ENCODE measurements around the gene RASL11B.

Gene RASL11B

DNA sequence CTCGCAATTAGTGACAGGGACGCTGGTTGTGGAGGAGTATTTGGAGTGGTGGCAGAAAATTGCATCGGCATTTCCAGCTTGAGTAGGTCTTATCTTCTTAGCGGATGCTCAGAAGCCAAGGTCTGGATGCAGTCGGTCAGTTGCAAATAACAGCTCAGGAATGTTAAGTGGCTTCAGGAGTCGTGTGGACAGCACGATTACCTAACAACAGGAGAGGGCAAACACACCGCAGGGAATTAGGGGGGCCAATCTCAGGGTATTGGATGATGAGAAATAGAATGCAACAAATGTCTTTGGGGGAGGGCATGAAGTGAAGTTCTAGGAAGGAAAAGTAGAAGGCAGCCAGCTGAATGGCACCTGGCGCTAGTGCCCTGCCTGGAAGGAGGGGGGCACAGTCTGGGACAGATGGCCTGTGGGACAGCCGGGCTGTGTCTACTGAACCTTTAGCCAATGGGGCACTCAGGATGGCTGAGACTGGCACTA lies 11.8 kb downstream of the RASL11B start:
- no peak for DNase-seq (ENCODE audit: low read depth in 2 of 2)

DNA sequence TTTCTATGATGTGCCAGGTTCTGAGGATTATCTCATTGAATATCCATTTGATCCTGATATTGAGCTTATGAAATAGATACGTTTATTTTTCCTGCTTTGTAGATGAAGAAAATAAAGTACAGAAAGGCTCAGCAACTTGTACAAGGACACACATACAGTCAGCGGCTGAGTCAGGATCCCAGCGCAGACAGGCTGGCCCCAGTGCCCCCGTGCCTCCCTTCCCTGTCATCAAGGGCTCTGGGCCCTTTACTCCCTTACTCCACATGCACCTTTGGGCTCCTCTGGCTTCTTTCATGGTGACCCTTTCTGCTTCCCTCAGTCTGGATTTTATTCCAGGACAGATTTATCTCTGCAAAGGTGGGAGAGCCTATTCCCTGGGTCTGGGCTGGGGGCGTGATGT lies 12.8 kb downstream of the RASL11B start:
- DNase-seq (ENCODE audit: low read depth in 2 of 2): no peak

DNA sequence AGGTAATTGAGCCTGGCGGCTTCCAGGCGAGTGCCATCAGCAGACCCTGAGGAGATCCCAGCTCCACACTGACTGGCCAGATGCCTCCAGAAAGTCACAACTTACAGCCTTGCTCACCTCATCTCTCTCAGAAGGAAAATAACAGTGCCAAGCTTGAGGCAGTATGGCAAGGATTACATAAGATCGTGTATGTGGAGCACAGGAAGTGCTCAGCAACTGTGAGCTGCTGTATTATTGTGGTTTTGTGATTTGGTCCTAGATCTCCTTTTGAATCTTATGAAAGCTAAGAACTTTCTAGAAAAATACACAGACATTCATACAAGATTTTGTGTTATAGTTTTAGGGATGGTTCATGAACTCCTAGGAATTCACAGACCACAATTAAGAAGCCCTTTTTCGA lies 14.0 kb downstream of the RASL11B start:
- DNase-seq (ENCODE audit: low read depth in 2 of 2): no peak

DNA sequence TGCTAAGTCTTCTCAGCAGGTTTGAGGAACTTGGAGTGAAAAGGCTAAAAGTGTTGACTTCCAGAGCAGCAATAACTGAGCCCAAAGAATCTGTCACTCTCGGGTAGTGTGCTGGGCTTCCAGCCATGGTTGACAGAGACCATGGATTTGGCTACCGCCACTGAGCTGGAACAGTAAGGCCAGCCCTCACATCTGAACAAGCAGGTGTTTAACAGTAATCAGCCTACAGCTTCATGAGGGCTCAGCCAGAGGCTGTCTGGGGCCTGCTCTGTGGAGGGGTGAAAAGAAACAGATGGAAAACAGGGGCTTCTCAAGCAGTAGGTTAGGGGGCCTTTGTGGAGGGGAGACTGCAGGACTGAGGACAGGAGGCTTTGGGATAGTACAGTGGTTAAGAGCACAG lies 14.9 kb downstream of the RASL11B start:
- no peak for DNase-seq (ENCODE audit: low read depth in 2 of 2)

DNA sequence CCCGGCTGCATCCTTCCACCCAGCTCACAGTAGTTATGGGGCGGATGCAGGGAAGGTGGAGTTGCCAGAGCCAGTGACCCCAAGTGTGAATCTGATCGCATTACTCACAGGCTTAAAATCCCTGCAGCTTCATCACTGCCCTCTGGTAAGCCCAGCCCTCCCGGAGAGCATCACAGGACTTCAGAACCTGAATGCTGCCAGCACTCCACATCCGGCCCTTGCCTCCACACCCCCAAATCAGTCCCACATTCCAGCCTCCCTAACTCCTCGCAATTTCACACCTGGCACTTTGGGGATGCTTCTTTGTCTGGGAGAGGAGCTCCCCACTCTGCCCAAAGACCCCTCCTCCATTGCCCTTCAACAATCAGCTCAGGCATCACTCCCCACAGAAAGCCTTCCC lies 15.6 kb downstream of the RASL11B start:
- DNase-seq (ENCODE audit: low read depth in 2 of 2): no peak

DNA sequence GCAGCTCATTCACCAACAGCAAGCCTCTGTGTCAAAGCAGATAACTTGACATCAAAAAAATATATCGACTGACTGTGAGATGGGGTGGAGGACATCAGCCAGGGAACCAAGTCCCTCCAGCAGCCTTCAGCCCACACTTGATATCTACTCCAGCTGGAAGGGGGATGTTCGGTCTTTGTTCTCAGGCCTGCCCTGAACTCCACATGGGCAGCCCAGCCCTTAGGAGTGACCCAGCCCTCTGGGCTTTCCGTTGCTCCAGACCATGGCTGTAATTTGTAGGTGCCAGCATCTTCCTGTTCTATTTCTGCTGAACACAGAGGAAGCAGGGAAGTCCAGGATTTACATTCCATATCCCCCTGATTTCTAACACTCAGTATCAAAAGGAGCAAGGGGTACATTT lies 17.4 kb downstream of the RASL11B start:
- no peak for DNase-seq (ENCODE audit: low read depth in 2 of 2)

DNA sequence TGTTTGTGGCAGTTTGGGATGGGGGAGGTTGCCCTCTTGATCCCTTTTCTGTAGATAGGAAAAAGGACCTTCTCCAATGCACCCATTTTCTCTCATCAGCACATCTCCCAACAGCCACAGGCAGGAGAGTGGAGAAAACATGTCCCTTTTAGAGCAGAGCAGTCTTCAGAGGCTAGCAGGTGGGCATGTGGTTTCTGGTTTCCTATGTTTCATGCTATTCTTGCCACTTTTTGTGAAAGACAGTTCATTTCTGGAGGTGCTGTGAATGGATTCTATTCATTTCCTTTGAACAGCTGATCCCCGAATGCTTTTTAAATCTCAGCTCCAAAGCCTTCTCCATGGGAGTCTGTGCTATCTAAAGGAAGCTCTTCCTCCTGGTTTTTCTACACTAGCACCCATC lies 18.9 kb downstream of the RASL11B start:
- no peak for DNase-seq (ENCODE audit: low read depth in 2 of 2)

DNA sequence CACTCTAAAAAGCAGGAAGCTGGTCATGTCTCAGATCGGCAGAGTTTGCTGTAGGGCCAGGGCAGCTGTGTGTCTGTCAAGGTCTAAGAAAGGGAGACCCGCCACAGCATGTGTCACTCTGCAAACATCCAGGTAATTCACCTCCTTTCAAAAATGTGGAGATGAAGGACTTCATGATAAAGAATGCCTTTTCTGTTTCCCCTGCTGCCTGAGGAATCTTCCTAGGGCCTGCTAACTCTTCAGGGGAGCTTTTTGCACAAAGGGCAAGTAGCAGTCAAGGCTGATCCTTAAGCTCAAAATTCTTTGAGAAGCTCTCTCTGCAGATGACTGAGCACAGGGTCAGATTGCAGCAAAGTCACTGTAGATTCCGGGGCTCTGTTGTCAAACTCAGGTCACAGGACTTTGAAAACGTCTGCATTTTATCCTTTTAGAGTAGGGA lies 21.1 kb downstream of the RASL11B start:
- DNase-seq (ENCODE audit: low read depth in 2 of 2): no peak

DNA sequence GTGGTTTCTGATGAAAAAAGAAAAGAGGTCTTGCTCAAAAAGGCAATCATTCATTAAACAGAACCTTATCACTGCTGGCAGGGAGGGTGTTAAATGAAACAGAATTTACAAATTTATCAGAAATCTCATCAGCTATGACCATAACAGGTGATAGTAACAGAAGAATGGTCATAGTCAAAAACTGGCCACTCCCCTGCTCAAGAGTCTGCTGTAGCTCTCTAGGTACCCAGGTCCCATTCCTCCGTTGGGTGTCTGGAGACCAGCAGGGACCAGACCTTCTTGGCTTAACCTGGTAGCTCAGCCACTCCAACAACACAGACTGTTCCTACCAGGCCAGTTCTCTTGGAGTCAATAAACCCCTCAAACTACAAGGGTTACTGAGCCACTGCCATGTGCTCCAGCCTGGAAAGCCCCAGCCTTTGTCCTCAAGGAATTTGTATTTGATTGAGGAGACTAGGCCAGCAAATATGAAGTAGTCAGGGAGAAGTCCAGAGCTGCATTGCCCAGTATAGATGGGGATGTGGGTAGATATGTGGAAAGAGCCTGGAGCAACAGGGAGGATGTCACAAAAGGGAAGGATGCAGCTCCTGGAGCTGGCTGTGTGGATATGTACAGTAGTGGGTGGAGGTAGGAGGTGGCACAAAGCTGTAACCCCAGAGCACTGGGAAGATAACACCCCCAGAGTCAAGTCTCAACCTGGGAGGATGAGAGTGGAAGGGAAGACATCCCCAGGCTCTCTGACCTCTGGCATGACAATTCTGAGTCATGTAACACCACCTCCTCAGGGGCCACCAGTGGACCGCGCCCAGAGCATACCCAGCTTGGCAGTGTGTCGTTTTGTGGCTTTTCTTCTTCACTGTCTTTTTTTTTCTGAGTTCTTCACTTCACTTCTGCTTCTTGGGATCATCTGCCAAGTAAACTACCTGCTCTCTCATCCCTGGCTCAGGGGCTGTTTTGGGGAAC lies 21.9 kb downstream of the RASL11B start:
- DNase-seq (ENCODE audit: low read depth in 2 of 2): no peak

DNA sequence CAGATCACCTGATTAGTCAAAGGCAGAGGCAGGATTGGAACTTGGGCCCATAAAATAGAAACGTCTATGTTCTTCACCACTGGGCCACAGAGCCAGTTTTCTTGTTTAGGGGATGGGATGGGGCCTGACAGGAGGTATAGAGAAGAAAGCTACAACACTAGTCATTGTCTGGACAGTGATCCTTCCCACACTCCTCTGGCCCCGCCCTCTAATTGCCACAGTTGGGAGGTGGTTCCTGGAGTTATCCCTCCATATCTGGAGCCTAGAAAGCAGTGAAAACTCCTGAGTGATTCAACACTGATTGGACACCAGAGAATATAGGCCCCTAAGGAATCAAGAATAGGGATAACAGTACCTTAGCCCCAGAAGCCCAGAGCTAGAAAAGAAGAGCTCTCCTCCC lies 22.9 kb downstream of the RASL11B start:
- no peak for DNase-seq (ENCODE audit: low read depth in 2 of 2)

DNA sequence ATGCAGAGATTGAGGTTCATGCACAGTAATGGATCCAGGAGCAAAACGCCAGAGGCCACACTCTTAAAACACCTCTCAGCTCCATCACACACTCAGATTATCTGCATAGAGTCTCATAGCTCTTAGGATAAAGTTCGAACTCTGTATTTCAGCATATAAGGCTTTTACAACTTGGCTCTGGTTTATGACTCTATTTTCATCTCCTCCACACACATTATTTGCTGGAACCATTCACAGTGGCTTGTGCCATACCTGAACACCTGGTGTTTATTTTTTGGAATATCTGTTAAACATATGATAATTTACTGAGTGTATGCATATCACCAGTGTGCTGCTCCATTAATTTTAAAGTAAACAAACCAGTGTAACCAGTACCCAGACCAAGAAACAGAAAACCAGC lies 27.2 kb downstream of the RASL11B start:
- no peak for DNase-seq (ENCODE audit: low read depth in 2 of 2)

DNA sequence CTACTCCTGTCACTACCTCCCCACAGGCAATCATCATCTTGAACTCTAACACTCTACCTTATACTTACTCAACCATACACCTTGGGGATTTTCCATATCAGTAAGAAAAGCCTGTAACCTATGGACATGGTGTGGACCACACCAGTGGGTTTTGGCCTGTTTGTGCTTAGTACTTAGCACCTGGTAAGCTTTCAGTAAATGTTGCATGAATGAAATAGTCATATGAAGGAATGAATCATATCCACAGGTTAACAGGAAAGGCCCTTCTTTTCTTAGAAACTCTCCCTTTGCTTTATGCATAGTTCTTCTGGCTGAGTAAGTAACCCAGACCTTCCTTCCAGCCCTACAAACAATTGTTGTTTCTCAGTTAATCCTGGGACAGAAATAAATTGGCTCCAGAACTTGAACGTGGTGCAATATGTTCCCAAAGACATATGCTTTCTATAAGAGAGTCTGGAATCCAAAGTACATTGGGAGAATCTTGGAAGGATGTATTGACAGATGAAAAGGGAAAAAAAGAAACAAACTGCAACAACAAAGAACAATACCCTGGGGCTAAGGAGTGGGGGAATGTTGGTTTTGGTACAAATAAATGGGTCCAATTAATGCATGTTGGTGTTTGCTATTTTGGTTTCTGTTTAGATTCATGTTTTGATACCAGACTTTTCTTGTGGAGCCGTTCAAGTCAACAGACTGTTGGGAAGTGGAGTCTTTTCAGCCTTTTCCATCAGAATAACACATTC lies 27.8 kb downstream of the RASL11B start:
- DNase-seq (ENCODE audit: low read depth in 2 of 2): no peak

DNA sequence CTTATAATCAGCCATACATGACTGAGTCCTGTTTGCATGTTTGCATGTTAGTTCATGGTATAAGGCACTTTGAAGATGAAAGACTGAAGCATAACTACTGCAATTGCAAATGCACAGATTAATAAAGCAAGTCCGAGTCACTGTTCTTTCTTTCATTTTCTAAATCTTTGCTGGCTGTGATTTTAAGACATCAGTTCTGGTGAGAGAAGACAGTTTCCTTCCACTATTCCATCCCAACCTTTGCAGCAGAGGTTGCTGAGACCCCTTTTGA lies 28.3 kb downstream of the RASL11B start:
- DNase-seq (ENCODE audit: low read depth in 2 of 2): no peak

DNA sequence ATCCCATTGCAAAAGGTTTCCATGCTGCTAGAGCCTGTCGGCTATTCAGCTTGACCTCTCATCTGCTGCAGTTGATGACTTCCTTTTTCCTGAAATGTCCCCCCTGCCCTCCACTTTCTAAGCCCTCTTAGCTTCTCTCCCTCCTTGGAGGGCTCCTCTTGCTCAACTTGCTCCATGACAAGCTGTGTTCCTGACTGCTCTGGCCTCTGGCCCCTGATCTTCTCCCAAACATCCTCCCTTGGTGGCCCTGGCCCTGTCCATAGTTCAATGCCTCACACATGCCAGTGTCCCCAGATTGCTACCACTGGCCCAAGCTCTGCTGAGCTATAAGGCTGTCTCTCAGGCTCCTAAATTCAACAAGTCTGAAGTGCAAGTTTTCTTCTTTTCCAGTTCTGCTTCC lies 29.6 kb downstream of the RASL11B start:
- no peak for DNase-seq (ENCODE audit: low read depth in 2 of 2)

DNA sequence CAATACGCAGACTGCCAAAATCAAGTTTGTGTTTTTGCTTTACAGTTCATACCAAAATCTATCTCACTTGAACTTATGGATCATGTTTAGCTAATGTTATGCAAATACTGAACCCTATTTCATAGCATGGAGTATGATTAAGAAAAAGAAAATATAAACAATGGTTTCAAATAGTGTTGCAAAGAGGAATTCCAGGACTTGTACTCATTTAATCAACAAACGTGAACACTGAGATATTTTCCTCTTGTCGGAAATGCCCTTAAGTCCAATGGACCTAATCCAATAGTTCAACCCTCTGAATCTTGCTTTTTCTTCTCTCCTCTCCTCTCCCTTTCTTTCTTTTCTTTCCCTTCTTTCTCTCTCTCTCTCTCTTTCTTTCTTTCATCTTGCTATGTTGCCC lies 30.8 kb downstream of the RASL11B start:
- no peak for DNase-seq (ENCODE audit: low read depth in 2 of 2)

DNA sequence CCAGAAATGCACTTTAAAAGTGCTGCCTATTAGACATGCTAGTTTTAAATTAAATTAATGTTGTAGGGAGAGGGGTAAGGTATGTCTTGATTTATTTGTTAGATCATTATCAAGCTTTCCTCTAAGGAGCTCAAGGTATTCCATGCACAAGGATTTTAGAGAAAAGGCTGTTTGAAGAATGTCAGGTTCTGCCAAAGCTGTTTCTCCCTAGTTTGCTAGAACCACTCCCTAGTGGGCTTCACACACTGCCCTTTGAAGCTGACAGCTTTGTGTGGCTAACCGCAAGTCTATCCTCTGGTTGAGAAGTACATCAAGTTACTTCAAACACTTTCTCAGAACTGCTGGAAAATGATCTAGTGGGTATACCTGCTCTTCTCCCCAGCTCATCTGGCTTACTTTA lies 32.3 kb downstream of the RASL11B start:
- DNase-seq (ENCODE audit: low read depth in 2 of 2): no peak

DNA sequence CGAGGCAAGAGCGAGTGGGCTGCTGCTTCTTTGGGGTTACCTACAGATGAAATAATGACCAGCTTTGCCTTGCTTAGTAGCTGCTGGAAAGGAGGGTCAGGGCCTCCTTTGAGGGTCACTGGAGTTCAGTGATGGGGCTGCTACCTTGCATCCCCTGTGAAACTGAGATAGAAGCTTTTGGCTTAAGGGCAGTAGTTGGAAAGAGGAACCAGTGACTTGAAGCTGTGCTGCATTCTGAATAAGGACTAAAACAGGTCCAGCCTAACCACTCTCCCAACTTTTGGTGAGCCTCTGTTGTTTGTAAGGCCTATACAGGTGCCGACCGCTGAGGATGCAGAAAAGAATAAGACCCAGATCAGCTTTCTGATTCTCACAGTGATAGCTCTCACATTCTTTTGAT lies 41.2 kb downstream of the RASL11B start:
- no peak for DNase-seq (ENCODE audit: low read depth in 2 of 2)

DNA sequence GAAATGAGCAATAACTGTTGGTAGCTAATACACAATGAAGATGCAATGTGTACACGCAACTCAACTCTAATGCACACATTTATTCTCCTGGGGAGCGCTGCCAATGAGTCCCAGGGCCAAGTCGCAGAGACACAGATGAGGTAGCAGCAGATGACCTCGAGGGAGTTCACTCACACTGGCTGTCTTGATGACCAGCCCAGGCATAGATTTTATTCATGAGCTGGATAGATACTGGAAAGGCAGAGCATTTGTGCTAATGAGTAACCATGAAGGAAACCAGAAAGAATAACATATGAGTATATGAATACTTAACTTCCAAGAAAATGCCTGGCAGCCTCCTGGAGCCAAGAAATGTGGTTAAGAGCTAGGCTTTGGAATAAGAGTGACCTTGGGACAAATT lies 42.3 kb downstream of the RASL11B start:
- no peak for DNase-seq (ENCODE audit: low read depth in 2 of 2)

DNA sequence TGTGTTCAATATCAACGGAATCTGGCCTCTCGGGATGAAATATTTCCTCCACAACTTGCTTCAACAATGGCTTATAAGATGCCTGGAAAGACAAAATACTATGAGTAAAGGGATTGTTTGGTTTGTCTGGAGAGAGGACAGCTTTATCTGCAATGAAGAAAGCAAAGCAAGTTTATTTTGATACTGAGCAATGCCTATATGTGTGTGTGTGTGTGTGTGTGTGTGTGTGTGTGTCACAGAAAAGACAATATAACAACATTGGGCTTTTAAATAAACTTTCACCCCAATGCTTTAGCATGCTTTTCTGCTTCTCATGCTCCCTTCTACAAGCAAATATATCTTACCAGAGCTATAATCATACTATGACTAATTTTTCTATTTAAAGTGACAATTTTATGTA lies 45.4 kb downstream of the RASL11B start:
- DNase-seq (ENCODE audit: low read depth in 2 of 2): no peak

DNA sequence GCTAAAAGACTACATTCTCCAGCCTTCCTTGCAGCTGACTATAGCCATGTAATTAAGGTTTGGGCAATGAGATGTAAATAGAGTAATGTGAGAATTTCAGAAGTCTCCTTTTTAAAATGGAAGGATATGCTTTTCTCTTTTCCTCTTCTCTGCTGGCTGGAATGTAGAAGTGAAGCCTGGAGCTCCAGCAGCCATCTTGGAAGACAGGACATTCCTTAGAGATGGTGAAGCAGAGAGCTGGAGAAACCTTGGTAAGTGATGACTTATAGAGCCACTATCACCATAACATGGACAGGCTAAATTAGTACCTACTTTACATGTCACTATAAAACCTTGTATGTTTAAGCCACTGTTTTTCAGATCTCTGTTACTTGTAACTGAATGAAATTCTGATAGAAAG lies 48.0 kb downstream of the RASL11B start:
- DNase-seq (ENCODE audit: low read depth in 2 of 2): no peak

DNA sequence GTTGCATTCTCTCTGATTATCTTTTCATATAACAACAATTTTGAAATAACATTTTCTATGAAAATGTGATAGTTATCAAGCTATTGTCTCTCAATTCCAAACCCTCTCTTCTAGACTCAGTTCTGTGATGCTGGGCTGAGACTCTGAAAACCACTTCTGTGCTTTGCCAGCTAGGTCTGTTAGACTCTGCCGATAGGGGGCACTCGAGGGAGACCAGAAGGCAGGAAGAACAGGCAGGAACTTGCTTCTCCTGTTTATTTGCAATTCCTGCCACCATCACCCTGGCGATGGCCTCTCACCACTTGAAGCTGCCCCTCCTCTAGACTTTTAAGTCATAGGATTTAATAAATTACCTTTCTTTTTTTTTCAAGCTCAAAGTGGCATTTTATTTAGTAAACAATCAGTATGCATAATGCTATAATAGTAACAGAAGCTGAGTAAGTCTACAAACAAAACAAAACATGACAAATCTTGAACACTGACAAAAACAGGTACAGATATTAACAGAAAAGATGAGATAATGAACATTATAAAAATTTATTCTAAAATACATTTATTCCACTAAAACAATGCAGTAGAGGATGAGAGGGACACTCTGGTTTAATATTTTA lies 49.7 kb downstream of the RASL11B start:
- peak; percentile 17 to 33 for DNase-seq (ENCODE audit: low read depth in 2 of 2)

DNA sequence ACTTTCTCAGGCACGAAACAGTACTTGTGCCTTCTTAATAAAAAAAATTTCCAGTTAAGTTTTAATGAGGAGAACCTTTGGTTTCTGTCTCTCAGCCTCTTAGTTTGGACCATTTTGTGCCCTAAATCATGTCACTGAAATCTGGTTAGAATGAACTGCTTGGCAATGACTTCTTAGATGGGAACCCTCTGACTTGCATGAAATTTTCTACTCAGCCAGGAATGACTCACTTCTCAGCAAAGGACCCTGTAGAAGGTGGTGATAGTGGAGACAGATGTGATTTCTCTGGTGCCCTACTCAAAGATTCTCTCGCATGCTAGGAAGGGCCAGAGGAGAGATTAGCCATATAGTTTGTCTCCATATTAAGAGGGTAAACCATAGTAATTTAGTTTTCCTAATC lies 50.5 kb downstream of the RASL11B start:
- DNase-seq (ENCODE audit: low read depth in 2 of 2): no peak
